Measurements from ENCODE around the gene APLP2. TPM values are rescaled to one million over a fixed set of nuclear protein-coding genes. Genes with fewer than 3 reads are reported as not detected.

The APLP2 gene
- total and polyA plus RNA-seq, 2 of the 4 experiments (the other 2 are of a cell fraction), result 127 to 235 TPM

DNA sequence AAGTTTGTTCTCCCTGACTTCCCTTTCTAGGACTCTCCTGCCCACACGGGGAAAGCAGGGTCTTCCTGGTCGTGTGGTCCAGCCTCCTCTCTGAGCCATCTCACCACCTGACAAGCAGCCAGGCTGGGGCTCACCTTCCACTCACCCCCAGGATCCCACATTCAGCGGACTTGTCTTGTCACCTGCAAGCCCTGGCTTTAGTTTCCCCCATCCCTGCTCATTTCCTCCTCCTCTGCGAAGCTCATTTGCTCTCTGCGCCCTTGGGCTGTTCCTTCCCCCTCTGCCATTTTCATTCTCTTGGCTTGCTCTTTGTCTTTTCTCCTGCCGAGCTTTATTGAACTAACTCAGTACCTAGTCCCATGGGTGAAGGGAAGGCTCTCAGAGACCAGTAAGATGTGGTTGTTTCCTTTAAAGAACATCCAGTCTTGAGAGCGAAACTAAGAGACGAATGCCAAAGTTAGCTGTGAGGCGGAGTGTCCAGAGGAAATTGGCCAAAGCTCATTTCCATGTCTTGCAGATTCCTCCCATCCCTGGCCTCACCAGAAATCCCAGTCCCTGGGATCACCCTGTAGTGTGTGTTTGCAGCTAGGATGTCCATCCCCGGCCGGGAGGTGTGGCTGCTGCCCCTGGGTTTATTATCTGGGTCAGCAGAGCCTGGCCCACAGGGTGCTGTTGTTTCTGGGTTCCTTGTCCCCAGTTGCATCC, 91.9 kb downstream of the APLP2 start:
- no TSS peak for BruUV-seq (replicated peaks)
- no peak for ATAC-seq (ENCODE audit: low read depth)
- Histone ChIP-seq H3K27ac (ENCODE audit: insufficient read depth, low read length) (no peak overlapping the region), H3K27me3 (ENCODE audit: control insufficient read depth, insufficient read depth, low read length) (peaks cover 54% of the 10 kb centered on the region), H3K36me3 (ENCODE audit: control insufficient read depth, insufficient read depth, low read length) (no peaks in the 10 kb centered on the region), H2BK5ac (ENCODE audit: low read depth, low read length, poor library complexity, severe bottlenecking) (no peak overlapping the region), H3K56ac (ENCODE audit: extremely low read depth, insufficient read depth, low read length) (no peak overlapping the region), H3K4me2 (ENCODE audit: low read depth, low read length) (no peak overlapping the region), H2BK15ac (ENCODE audit: low read depth, low read length) (no peak overlapping the region), H3K4ac (ENCODE audit: low read depth, low read length) (no peak overlapping the region), H3K79me1 (ENCODE audit: low read depth in 1 of 2, low read length in 2 of 2) (no peaks in the 10 kb centered on the region), H2AK9ac (replicated peaks; ENCODE audit: low read depth, low read length, poor library complexity) (no peak overlapping the region), H2BK20ac (ENCODE audit: low read depth, low read length) (no peak overlapping the region), H2AK5ac (ENCODE audit: low read depth, low read length) (no peak overlapping the region; the same call in 1 of the 2 replicates), H4K20me1 (ENCODE audit: insufficient read depth, low read length) (no peaks in the 10 kb centered on the region), H3K9me1 (ENCODE audit: insufficient read depth, low read length) (peaks cover 9% of the 10 kb centered on the region), H3K4me1 (ENCODE audit: control insufficient read depth, insufficient read depth, low read length) (peaks cover 2% of the 10 kb centered on the region), H3K14ac (replicated peaks; ENCODE audit: low read depth, low read length) (no peak overlapping the region), H4K8ac (ENCODE audit: low read depth in 2 of 2, low read length in 2 of 2) (no peak overlapping the region), H3K9me3 (ENCODE audit: control insufficient read depth, insufficient read depth, low read length) (no peaks in the 10 kb centered on the region), H2AFZ (replicated peaks; ENCODE audit: low read length, poor library complexity) (no peak overlapping the region), H3K18ac (ENCODE audit: low read depth, low read length) (no peak overlapping the region), H3K4me3 (ENCODE audit: insufficient read depth, low read depth, low read length) (no peak overlapping the region), H3K9ac (ENCODE audit: low read depth, low read length) (no peak overlapping the region), H4K91ac (ENCODE audit: insufficient read depth, low read depth, low read length) (no peak overlapping the region), H3K23ac (ENCODE audit: low read depth, low read length) (no peak overlapping the region), H4K5ac (ENCODE audit: low read depth, low read length) (no peak overlapping the region), H2BK120ac (ENCODE audit: low read depth, low read length) (no peak overlapping the region)
- ChIA-PET CTCF (no interaction called here), POLR2A (ENCODE audit: unreplicated experiment) (no interaction called here)
- intact Hi-C loops (cut with micrococcal nuclease), result no loop called here
- no peak for TF ChIP-seq MAZ (IDR thresholded peaks at IDR 0.05; ENCODE audit: borderline replicate concordance, low read depth, low read length)
- no peak for TF ChIP-seq RFX5 (IDR thresholded peaks at IDR 0.05; ENCODE audit: low read depth, low read length)
- TF ChIP-seq RAD21 (IDR thresholded peaks at IDR 0.05; ENCODE audit: low read length), result no peak
- no peak for TF ChIP-seq CEBPB (IDR thresholded peaks at IDR 0.05; ENCODE audit: low read depth, low read length)
- no peak for TF ChIP-seq SMC3 (IDR thresholded peaks at IDR 0.05; ENCODE audit: low read depth, low read length)
- TF ChIP-seq POLR2A (IDR thresholded peaks at IDR 0.05; ENCODE audit: low read depth, low read length), result no peak
- TF ChIP-seq BHLHE40 (IDR thresholded peaks at IDR 0.05; ENCODE audit: low read depth, low read length), result no peak
- TF ChIP-seq MAFK (IDR thresholded peaks at IDR 0.05; ENCODE audit: low read depth, low read length), result no peak
- no peak for TF ChIP-seq MXI1 (IDR thresholded peaks at IDR 0.05; ENCODE audit: borderline replicate concordance, low read depth, low read length)
- TF ChIP-seq, protein P1, sequence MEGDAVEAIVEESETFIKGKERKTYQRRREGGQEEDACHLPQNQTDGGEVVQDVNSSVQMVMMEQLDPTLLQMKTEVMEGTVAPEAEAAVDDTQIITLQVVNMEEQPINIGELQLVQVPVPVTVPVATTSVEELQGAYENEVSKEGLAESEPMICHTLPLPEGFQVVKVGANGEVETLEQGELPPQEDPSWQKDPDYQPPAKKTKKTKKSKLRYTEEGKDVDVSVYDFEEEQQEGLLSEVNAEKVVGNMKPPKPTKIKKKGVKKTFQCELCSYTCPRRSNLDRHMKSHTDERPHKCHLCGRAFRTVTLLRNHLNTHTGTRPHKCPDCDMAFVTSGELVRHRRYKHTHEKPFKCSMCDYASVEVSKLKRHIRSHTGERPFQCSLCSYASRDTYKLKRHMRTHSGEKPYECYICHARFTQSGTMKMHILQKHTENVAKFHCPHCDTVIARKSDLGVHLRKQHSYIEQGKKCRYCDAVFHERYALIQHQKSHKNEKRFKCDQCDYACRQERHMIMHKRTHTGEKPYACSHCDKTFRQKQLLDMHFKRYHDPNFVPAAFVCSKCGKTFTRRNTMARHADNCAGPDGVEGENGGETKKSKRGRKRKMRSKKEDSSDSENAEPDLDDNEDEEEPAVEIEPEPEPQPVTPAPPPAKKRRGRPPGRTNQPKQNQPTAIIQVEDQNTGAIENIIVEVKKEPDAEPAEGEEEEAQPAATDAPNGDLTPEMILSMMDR (conservative IDR thresholded peaks at IDR 0.05; ENCODE audit: low read depth, low read length), result no peak
- dilution Hi-C loops (cut with HindIII; ENCODE audit: low sequenced_read_pairs, unreplicated experiment), result no loop called here
- DNase-seq, result no peak
- in situ Hi-C loops (cut with MboI; ENCODE audit: low sequenced_read_pairs), result no loop called here
- WGBS, 2 experiments (ENCODE audit: extremely low coverage in 2 of 2, insufficient read length in 1 of 2), result 82% methylated on average over 2 of the region's 11 CpGs; no CpG with 5 or more reads in 1 of the 2 experiments
